ENCODE measurements around the gene FYCO1. TPM values are rescaled to one million over a fixed set of nuclear protein-coding genes. Genes with fewer than 3 reads are reported as not detected.

FYCO1 gene
- total and polyA plus RNA-seq, 2 of the 13 experiments (the other 11 are each of a cell fraction or from before 2014, with no cell fraction given), result 2.7 to 4.2 TPM

GRCh38 chr3:46021516-46021915 is 25.9 kb upstream of the FYCO1 start (continued):
- TF ChIP-seq ZNF318 (CRISPR knock-in tag; IDR thresholded peaks at IDR 0.05) (no peak), ZFX (CRISPR knock-in tag; IDR thresholded peaks at IDR 0.05; ENCODE audit: low read depth) (no peak), ZNF597 (CRISPR knock-in tag; IDR thresholded peaks at IDR 0.05) (no peak), GTF2F1 (IDR thresholded peaks at IDR 0.05; ENCODE audit: low read length) (no peak), ZNF33B (CRISPR knock-in tag; IDR thresholded peaks at IDR 0.05) (no peak), FOXP1 (IDR thresholded peaks at IDR 0.05) (no peak), FOXP1 (CRISPR knock-in tag; IDR thresholded peaks at IDR 0.05) (no peak), CEBPZ (IDR thresholded peaks at IDR 0.05; ENCODE audit: low read length) (no peak), SYNCRIP (IDR thresholded peaks at IDR 0.05; ENCODE audit: insufficient read depth, low read depth, low read length) (no peak), MYC (CRISPR knock-in tag; IDR thresholded peaks at IDR 0.05; ENCODE audit: borderline replicate concordance) (no peak), MTF2 (CRISPR knock-in tag; IDR thresholded peaks at IDR 0.05; ENCODE audit: borderline replicate concordance) (no peak), GPBP1L1 (CRISPR knock-in tag; IDR thresholded peaks at IDR 0.05) (no peak), KMT2A (CRISPR knock-in tag; IDR thresholded peaks at IDR 0.05) (no peak), TFAP4 (IDR thresholded peaks at IDR 0.05; ENCODE audit: borderline replicate concordance, low read depth) (no peak), TGIF2 (CRISPR knock-in tag; IDR thresholded peaks at IDR 0.05) (no peak), ZNF101 (CRISPR knock-in tag; IDR thresholded peaks at IDR 0.05; ENCODE audit: borderline replicate concordance, low read depth) (no peak), ZNF850 (CRISPR knock-in tag; conservative IDR thresholded peaks at IDR 0.05) (no peak)

Measured in HepG2 (cell line).